T-helper 1 cell treated with Interleukin-12 subunit alpha and Interleukin-12 subunit beta and Interleukin-4 antibody, amounts not matched to agents 30 ng/mL and 1 ng/mL, for 36 hours (primary cell): Measurements from ENCODE around the gene PDGFC. TPM values are rescaled to one million over a fixed set of nuclear protein-coding genes. Genes with fewer than 3 reads are reported as not detected.

Source experiments
- intact Hi-C: fragments of 100-400 bp; cut with micrococcal nuclease; formaldehyde crosslinking; loops from one replicate; pipeline ENCODE4 v1.15.1; 2024
- total RNA-seq: library from RNA; stranded (reverse); gene quantifications from 2 replicates; pipeline ENCODE4 v1.2.3, GENCODE V29; 2022

Gene PDGFC
- total RNA-seq, 1 donor from 2014 or later = not detected

DNA sequence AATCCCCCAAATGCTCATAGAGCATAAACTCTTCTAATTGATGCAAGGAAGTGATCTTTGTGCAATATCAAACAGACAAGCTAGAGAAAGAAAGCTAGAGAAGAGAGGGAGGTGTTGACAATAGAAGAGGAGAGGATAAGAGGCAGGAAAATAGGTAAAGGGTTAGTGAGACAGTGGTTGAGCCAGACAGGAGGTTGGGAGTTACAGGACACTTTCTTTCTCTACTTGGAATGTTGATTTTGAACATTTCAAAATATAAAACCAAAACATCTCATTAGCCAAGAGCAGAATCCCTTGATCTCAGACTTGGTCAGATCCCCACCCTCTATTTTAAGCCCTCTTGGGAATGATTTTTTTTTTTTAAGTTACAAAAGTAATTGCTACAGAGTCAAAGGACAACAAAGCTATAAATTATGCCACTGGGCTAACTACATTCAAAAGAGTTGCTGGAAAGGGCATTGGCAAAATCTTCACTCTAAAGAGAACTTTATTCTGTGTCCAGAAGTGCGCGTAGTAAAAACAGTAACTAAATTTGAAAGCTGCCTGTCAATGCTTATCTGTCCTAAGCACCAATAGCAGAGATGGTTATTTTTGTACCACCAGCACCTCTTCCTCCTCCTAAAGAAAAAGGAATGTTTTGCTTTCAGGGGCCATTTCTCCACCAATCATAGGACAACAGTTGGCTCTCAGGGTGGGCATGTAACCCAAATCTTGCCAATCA lies 133.8 kb downstream of the PDGFC start:
- intact Hi-C loops = no loop called here

- intact Hi-C loops = no loop called here
Measured at GRCh38 chr4:156832886-156833285, 138.7 kb downstream of the PDGFC start.

DNA sequence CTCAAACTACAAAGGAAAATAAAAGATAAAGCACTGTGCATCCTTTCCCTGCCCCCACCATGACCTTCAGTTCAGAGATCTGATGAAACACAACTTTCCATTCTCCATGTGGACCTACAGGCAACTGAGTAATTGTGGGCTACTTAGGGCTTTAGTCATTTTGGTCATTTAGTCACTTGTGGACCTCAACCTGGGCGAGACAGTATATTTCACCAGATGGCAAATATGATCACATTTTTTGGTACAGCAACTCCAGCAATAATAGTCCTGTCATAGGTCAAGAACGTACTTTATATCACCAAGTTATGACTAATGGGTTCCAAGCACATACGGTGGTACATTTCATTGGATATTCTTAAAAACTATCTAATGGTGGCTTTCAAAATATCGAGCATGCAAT lies 141.2 kb downstream of the PDGFC start:
- intact Hi-C loops = no loop called here

DNA sequence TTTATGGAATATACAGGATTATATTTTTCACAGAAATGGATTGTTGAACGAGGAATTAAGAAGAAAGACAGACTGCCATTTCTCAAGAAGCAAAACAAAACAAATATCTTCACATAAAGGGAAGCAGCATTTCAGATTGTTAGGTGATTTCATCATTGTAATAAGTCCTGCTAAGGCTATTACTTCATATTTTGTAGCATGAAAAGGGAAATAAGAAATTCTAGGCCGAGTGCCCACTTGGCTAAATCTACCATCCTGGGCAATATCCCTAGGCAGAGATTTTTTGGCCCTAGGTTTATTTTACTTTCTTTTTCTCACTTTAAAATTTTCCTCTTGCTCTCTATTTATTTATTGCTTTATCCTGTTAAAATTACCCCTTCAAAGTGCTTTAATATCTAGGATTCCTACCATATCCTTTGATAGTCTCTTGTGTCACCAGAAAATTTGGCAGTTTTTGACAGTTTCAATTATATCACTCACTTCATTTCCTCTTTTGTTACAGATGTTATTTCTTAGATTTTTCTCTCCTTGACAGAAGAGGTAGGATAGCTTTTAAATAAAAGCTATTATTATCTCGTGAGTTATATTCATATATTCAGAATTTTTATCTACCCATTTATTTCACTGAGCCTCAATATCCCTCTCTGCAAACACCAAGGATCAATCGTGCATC lies 142.3 kb downstream of the PDGFC start:
- intact Hi-C loops = no loop called here

DNA sequence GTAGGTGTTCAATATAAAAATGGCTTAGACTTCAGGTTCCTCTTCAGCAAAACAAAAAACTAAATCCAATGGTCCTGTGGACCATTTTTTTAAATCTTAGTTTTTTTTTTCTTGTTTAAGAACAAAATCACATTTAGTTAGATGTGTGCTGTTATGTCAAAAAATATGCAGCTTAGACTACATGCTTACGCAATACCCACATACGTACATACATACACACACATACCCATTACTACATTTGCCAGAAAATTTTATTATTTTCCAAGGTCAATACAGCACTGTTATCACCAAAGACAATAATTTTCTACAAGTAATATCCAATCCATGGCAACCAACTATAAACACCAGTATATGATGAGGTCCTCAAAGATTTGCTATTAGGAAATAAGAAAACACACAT lies 144.1 kb downstream of the PDGFC start:
- intact Hi-C loops = no loop called here

- intact Hi-C loops = no loop called here
Measured at GRCh38 chr4:156825074-156825473, 146.5 kb downstream of the PDGFC start.

GRCh38 chr4:156824451-156825060 lies 147.0 kb downstream of the PDGFC start:
- intact Hi-C loops = no loop called here

- intact Hi-C loops = no loop called here
Measured at GRCh38 chr4:156820931-156821330, 150.7 kb downstream of the PDGFC start.

GRCh38 chr4:156816360-156816755 lies 155.2 kb downstream of the PDGFC start:
- intact Hi-C loops = no loop called here

- intact Hi-C loops = no loop called here
Measured at GRCh38 chr4:156815717-156816359, 155.8 kb downstream of the PDGFC start.

GRCh38 chr4:156811963-156812362 lies 159.6 kb downstream of the PDGFC start:
- intact Hi-C loops = no loop called here

DNA sequence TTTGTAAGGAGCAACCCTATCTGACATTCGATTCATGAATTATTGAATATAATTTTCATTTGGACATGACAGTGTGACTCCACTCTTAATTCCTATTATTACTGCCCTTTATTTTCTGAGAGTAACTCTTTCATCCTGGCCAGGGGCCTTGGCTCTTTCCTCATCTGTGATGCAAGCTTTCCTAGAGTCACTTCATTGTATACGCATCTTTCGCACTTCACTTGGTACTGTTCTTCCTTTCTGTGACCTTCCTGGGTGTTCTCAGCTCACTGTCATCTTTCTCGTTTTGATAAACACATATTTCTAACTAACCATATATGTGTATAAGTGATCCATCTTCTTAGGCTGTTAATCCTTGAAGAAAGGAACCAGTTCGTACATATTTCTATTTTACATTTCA lies 160.3 kb downstream of the PDGFC start:
- intact Hi-C loops = no loop called here

DNA sequence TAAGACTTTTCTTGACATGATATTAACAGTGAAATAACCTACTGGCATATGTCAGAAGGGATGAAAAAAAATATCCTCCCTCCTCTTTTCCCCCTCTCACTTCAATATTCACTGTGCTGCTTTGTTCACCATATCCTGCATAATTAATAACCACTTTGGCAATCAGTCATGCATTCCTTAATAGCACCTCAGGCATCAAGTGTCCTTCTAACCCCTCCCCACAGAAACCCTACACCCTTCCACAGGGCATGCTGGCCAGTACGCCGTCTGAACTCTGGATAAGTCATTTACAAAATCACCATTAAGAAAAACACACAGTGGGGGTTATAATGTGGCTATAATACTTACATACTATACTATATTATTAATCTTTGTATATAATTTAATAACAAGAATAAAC lies 165.9 kb downstream of the PDGFC start:
- intact Hi-C loops = no loop called here

DNA sequence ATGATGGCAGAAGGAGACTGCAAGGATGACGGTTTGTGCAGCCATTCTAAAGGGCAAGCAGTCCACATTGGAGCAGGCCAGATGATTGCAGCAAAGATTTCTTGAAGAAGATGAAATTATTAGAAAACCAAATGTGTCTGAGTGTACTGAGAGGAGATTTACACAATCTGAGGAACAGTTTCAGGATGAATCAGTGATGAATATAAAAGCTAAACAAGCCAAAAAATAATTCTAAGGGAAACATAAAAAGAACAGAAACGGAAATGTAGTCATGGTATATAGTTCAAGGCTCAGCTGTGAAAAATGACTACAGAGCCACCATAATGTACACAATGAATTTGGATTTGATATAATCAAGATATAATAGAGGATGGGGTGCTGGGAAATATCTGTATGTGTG lies 168.5 kb downstream of the PDGFC start:
- intact Hi-C loops = no loop called here

DNA sequence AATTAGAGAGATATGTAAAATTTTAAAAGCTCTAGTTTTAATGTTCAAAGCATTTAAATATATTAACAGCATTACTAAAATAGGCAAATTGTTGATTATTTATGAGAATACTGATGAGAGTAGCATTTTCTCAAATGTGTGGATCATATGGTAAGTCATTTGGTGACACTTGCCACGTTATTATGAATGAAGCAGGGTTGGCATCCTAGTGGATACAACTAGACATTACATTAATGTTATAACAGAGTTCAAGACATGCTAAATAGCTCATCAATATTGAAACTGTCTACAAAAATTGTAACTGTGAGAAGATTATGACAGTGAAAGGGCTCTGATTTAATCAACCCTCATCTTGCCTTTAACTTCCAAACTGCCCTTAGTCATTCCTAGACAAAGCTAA lies 171.1 kb downstream of the PDGFC start:
- intact Hi-C loops = no loop called here

DNA sequence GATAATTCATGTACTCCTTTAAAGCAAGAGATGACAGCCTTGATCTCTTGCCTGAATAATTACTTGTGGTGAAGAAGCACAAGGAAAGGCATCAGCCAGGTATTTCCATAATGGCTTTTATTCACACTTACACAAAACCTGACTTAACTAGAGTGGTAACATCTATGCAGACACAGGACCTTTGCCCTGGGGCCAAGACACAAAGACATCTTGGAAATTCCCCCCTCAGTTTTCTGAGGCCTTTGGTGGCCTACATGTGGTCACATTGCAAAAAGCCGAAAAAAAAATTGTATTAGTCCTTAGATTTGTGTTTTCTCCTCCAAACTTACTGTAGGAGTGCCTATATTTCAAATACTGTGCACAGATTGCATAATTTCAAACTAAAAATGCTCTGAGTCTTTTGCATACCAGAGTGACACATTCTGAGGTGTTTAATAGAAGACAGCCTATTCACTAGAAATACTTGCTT lies 172.4 kb downstream of the PDGFC start:
- intact Hi-C loops = no loop called here

- intact Hi-C loops = no loop called here
Measured at GRCh38 chr4:156798438-156798837, 173.2 kb downstream of the PDGFC start.

- intact Hi-C loops = no loop called here
Measured at GRCh38 chr4:156797206-156797605, 174.4 kb downstream of the PDGFC start.

DNA sequence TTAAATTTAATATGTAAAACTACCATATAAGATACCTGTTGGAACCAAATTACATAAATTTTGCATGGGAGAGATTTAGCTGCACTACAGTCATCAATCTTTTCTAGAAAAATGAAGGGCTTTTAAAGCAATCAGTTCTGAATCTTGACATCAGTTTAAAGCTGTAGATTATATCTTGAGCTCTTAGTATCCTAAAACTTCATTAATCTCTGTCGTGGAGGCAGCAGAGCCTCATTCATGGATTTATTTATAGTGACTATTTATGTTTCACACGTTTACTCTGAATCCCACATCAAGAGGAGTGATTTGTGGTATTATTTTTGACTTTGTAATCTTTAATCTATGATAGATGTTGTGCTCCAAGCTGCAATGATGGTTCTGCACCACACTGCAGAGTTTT lies 175.9 kb downstream of the PDGFC start:
- intact Hi-C loops = no loop called here

DNA sequence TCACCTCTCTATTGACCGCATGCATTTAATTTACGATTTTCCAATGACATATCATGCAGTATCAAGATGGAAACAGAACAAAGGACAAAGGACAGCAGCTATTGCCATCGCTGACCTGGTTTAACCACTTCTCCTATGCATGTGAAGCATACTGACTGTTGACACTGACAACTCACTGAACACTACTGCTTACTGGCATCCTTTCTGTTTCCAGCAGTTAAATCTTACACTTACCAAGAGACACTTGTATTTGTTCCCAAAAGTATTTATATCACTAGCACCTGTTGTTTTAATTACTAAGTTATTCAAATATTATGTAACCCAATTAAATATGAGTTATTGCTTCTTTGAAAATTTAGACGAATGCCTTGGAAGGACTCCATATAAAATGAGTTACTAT lies 176.7 kb downstream of the PDGFC start:
- intact Hi-C loops = no loop called here

DNA sequence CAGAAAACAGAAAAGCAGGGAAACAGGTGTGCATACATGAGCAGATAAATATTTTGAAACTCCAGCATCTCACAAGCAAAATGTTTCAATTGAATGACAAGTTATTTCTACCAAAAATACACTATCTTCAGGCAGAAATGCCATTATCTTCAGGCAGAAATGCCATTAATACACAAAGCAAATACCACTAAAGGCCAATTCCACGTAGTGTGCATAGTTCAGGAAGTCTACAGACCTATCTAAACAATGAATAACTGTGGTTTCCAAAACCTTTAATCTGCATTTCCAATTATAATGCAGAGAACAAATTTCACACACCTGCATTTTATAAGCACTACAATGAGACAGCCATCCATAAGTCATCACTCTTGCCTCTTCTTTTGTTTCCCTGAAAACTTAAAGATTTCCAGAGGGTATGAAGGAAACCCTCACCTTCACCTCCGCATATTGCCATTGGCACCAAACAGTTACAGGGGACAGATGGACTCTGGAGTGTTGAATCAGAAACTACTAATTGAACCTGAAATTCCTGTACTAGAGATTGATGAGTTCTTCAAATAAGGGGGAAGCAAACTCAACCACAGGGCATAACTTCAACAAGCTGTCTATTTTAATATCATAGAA lies 179.0 kb downstream of the PDGFC start:
- intact Hi-C loops = no loop called here

GRCh38 chr4:156790866-156791265 lies 180.7 kb downstream of the PDGFC start:
- intact Hi-C loops = no loop called here
